ENCODE measurements around the gene RAB18. TPM values are rescaled to one million over a fixed set of nuclear protein-coding genes. Genes with fewer than 3 reads are reported as not detected.

Gene RAB18
- total and polyA plus RNA-seq, 9 of the 15 experiments (the other 6 are each of a cell fraction or from before 2014, with no cell fraction given): 10.5 to 46.3 (median 32.5) TPM

DNA sequence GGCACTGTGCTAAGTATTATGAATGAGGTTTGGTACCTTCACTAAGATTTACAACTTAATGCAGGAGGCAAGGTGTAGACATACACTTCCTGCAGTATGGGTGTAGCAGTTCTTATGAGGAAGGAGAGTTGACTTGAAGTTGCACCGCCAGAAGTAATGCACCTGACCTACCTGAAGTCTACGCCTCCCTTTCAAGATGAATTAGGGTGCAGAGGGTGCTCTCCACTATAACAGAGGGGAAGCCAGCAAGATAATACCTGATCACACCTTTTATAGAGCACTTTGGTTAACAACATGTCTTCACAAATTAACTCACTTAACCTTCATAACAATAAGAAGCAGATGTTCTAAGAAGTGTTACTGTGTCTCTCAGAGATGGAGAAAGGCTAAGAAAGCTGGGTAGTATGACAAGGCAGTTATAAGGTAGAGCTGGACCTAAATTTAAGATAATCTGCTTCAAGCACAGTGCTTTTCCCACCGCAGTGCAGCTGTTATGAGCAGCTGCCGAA lies 552 bp upstream of the RAB18 start:
- Histone ChIP-seq H4K20me1 (replicated peaks; ENCODE audit: control insufficient read depth, insufficient read depth, low read length) (peaks cover 2% of the 10 kb centered on the region; the same call in 1 of the 2 replicates), H3K9ac (ENCODE audit: insufficient read depth in 1 of 2, low read depth in 2 of 2, low read length in 2 of 2) (peak overlapping the region; percentile 1 to 80; a peak in 3 of 4 replicates), H3K9me1 (ENCODE audit: control insufficient read depth, insufficient read depth, low read length) (no peaks in the 10 kb centered on the region), H3K79me2 (ENCODE audit: control insufficient read depth, insufficient read depth, low read length) (peaks cover 45% of the 10 kb centered on the region), H2AFZ (ENCODE audit: low read depth, low read length) (peak overlapping the region; percentile 97), H3K36me3 (ENCODE audit: control insufficient read depth, insufficient read depth, low read length) (peaks cover 10% of the 10 kb centered on the region), H3K4me3 (peak overlapping the region; percentile 80), H3K27me3 (ENCODE audit: control insufficient read depth in 2 of 2, insufficient read depth in 2 of 2, low read length in 2 of 2) (no peaks in the 10 kb centered on the region), H3K4me1 (replicated peaks in 1 of 2; ENCODE audit: control insufficient read depth in 2 of 2, insufficient read depth in 2 of 2, low read length in 2 of 2) (peaks cover 11 to 13% of the 10 kb centered on the region in 2 experiments; a peak in 3 of 5 replicates), H3K4me2 (ENCODE audit: insufficient read depth, low read length) (peak overlapping the region; percentile 94), H3K27ac (ENCODE audit: extremely low read depth, low read depth, low read length) (peak overlapping the region; percentile 78), H3K9me3 (replicated peaks; ENCODE audit: control insufficient read depth, insufficient read depth, low read depth, low read length) (no peaks in the 10 kb centered on the region)
- ChIA-PET CTCF (ENCODE audit: low intra/inter-chr PET ratio) (no interaction called here), POLR2A (interaction anchor here (0.5 to 2.8 kb wide), 6 partner anchors 10 to 1238 kb away, joined by 3 to 10 read pairs (median 5); no protein-coding TSS in a partner anchor)
- in situ Hi-C loops (cut with MboI) (no loop called here), intact Hi-C loops (cut with micrococcal nuclease) (loop anchor here (2.0 kb wide), 1 partner anchor 23 kb away; no protein-coding TSS in a partner anchor)
- WGBS (ENCODE audit: insufficient coverage, low coverage, missing lambda C conversion rate): 44% methylated on average over 4 of the region's 4 CpGs
- BruUV-seq (replicated peaks): no TSS peak
- no peak for FAIRE-seq
- no peak for ATAC-seq
- DNase-seq (ENCODE audit: extremely low read depth in 1 of 4, low spot score in 3 of 4): no peak
- TF ChIP-seq DDX20 (tag; IDR thresholded peaks at IDR 0.05; ENCODE audit: low read depth): no peak
- 0 out of 2 replicates have a peak, but pooled peaks have one; percentile 33 for TF ChIP-seq GABPA (tag; conservative IDR thresholded peaks at IDR 0.05; ENCODE audit: low read depth)
- no peak for TF ChIP-seq PHB2 (IDR thresholded peaks at IDR 0.05; ENCODE audit: low read depth)
- TF ChIP-seq TRIM24 (IDR thresholded peaks at IDR 0.05): 0 out of 4 replicates have a peak, but pooled peaks of 1 of the 2 experiments have one; percentile 26
- TF ChIP-seq ZNF75A (CRISPR knock-in tag; IDR thresholded peaks at IDR 0.05): 0 out of 2 replicates have a peak, but pooled peaks have one; percentile 86
- TF ChIP-seq NFIC (IDR thresholded peaks at IDR 0.05): 0 out of 2 replicates have a peak, but pooled peaks have one; percentile 33
- TF ChIP-seq POLR2H (tag; IDR thresholded peaks at IDR 0.05; ENCODE audit: low read depth): 0 out of 2 replicates have a peak, but pooled peaks have one; percentile 17
- peak; percentile 5; the same call in 1 of the 2 replicates for TF ChIP-seq LCOR (CRISPR knock-in tag; IDR thresholded peaks at IDR 0.05)
- TF ChIP-seq, protein P1, sequence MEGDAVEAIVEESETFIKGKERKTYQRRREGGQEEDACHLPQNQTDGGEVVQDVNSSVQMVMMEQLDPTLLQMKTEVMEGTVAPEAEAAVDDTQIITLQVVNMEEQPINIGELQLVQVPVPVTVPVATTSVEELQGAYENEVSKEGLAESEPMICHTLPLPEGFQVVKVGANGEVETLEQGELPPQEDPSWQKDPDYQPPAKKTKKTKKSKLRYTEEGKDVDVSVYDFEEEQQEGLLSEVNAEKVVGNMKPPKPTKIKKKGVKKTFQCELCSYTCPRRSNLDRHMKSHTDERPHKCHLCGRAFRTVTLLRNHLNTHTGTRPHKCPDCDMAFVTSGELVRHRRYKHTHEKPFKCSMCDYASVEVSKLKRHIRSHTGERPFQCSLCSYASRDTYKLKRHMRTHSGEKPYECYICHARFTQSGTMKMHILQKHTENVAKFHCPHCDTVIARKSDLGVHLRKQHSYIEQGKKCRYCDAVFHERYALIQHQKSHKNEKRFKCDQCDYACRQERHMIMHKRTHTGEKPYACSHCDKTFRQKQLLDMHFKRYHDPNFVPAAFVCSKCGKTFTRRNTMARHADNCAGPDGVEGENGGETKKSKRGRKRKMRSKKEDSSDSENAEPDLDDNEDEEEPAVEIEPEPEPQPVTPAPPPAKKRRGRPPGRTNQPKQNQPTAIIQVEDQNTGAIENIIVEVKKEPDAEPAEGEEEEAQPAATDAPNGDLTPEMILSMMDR (IDR thresholded peaks at IDR 0.05 in 2 of 3, conservative IDR thresholded peaks at IDR 0.05 in 1 of 3; ENCODE audit: insufficient read depth in 2 of 3, low read depth in 1 of 3, low read length in 3 of 3): no peak
- TF ChIP-seq ZNF316 (IDR thresholded peaks at IDR 0.05): peak; percentile 51
- peak; percentile 67; the same call in 1 of the 2 replicates for TF ChIP-seq DPF2 (IDR thresholded peaks at IDR 0.05)
- peak; percentile 81 for TF ChIP-seq TEAD4 (IDR thresholded peaks at IDR 0.05; ENCODE audit: low read length)
- no peak for TF ChIP-seq TEAD4 (CRISPR knock-in tag; IDR thresholded peaks at IDR 0.05; ENCODE audit: borderline replicate concordance)
- no peak for TF ChIP-seq ZSCAN32 (CRISPR knock-in tag; IDR thresholded peaks at IDR 0.05)
- 0 out of 2 replicates have a peak, but pooled peaks have one; percentile 50 for TF ChIP-seq KLF16 (IDR thresholded peaks at IDR 0.05)
- peak; percentile 53; the same call in 1 of the 2 replicates for TF ChIP-seq ARID1B (IDR thresholded peaks at IDR 0.05)
- no peak for TF ChIP-seq SP1 (CRISPR knock-in tag; IDR thresholded peaks at IDR 0.05)
- TF ChIP-seq, protein P2, sequence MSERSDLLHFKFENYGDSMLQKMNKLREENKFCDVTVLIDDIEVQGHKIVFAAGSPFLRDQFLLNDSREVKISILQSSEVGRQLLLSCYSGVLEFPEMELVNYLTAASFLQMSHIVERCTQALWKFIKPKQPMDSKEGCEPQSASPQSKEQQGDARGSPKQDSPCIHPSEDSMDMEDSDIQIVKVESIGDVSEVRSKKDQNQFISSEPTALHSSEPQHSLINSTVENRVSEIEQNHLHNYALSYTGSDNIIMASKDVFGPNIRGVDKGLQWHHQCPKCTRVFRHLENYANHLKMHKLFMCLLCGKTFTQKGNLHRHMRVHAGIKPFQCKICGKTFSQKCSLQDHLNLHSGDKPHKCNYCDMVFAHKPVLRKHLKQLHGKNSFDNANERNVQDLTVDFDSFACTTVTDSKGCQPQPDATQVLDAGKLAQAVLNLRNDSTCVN (CRISPR knock-in tag; IDR thresholded peaks at IDR 0.05): no peak
- TF ChIP-seq, protein P3, sequence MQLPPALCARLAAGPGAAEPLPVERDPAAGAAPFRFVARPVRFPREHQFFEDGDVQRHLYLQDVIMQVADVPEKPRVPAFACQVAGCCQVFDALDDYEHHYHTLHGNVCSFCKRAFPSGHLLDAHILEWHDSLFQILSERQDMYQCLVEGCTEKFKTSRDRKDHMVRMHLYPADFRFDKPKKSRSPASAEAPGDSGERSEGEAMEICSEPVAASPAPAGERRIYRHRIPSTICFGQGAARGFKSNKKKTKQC (CRISPR knock-in tag; IDR thresholded peaks at IDR 0.05): no peak
- TF ChIP-seq BACH1 (tag; IDR thresholded peaks at IDR 0.05): peak; percentile 26; the same call in 1 of the 2 replicates
- TF ChIP-seq TBL1XR1 (IDR thresholded peaks at IDR 0.05; ENCODE audit: low read length in 2 of 2): no peak
- no peak for TF ChIP-seq THRAP3 (IDR thresholded peaks at IDR 0.05; ENCODE audit: borderline replicate concordance)

All from K562 (cell line).